Measurements from ENCODE around the gene ZW10.
"Not testable (repeated sequence)": the region's sequence is repeated elsewhere in the genome, so short reads cannot be mapped to it uniquely, and the experiment has no call there.

ZW10 gene

DNA sequence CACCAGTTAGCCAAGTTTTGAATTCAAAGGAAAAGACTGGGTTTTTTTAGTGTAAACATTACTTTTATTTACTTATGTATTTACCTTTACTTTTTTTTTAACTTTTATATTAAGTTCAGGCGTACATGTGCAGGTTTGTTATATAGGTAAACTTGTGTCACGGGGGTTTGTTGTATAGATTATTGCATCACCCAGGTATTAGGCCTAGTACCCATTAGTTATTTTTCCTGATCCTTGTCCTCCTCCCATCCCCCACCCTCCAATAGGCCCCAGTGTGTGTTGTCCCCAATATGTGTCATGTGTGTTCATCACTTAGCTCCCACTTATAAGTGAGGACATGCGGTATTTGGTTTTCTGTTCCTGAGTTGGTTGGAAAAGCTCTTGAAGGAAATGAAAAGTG, 20.6 kb downstream of the ZW10 start:
- no peak for DNase-seq (ENCODE audit: low spot score)

DNA sequence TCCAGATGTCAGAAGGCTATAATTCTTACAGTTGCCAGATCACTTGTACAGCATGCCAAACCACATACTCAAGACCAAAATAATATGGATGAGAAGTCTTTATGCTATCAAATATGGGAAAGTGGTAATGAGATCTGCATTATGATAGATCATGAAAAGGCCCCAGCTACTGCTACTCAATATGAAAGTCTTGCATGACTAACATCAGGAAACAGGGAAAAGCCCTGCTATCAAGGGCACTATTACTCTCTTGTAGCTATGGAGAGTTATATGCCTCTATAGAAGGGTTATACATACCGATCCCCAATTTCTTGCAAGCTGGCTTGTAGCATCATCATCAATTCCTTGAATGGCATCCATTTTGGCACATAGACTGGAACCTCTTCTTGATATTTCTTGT, 37.2 kb downstream of the ZW10 start:
- DNase-seq (ENCODE audit: low spot score) = no peak

GRCh38 chr11:113732092-113732491, 41.4 kb downstream of the ZW10 start:
- DNase-seq (ENCODE audit: low spot score) = no peak

DNA sequence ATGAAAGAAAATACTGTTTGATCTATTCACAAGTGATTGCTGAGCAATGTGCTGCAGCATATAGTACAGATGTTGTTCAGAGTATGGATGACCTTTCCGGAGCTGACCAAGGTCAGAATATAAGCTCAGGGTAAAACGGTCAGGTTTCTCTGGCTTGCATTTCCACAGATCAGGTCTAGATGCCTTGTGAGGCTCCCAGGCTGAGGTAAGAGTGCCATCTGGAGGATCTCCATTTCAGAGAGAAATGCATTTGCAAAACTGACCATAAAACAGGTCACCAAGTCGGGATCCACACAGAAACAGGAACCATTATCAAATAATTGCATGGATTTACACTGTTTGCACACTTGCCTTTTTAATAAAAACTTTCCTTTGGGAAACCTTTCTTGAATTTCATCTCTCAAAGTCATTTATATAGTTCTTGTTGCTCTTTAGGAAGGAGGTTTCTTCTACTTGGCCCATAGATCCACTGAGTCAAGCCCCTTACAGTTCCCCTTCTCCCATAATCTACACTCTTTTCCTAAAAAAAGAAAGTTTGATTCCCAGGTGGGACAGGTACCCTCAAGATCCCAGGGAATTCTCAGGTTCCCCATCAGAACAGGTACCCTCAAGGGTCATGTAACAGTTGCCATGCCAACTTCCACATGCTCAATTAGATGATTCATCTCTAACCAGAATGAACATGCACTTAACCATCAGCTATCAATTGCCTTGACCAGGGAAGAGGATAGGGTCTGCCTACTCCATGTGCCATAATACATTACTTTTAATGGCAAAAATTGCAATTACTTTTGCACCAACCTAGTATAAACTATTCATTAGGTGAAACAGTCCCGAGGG, 42.4 kb downstream of the ZW10 start:
- no peak for DNase-seq (ENCODE audit: low spot score)

DNA sequence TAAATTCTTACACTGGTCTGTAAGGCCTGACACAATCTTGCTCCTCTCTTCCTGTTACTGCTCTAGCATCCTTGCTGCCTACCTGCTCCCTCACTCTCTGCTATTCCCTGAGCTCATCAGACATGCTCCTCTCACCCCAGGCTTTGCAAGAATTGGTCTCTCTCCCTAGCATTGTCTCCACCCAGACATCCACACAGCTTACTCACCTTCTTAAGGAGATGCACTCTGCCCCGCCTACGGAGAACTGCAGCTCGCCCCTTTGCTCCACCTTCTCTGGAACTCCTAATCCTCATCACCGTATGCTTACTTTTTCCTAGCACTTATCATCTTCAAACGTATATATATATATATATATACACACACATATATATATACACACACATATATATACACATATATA, 44.0 kb downstream of the ZW10 start:
- no peak for DNase-seq (ENCODE audit: low spot score)

GRCh38 chr11:113728814-113729213, 44.7 kb downstream of the ZW10 start:
- DNase-seq (ENCODE audit: low spot score) = no peak

GRCh38 chr11:113725913-113726312, 47.6 kb downstream of the ZW10 start:
- no peak for DNase-seq (ENCODE audit: low spot score)

- DNase-seq (ENCODE audit: low spot score) = no peak
Measured at GRCh38 chr11:113725407-113725806, 48.1 kb downstream of the ZW10 start.

GRCh38 chr11:113724778-113725177, 48.7 kb downstream of the ZW10 start:
- no peak for DNase-seq (ENCODE audit: low spot score)

DNA sequence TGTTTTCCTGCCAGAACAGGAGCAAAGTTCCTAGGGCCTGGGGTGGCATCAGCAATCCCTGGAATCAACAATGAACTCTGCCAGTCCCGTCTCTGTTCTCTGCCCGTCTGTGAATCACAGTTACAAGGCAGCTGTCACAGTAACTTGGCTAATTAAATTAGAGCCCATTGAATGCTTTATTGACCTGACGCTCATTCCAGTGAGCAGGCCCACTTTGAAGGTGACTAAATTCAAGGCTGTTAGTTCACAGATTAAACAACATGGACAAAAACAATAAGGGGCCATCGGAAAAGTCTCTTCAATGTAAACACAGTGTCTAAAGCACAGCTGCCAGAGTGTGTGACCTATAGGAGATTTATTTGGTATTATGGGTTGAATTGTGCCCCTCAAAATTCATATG, 49.7 kb downstream of the ZW10 start:
- no peak for DNase-seq (ENCODE audit: low spot score)

DNA sequence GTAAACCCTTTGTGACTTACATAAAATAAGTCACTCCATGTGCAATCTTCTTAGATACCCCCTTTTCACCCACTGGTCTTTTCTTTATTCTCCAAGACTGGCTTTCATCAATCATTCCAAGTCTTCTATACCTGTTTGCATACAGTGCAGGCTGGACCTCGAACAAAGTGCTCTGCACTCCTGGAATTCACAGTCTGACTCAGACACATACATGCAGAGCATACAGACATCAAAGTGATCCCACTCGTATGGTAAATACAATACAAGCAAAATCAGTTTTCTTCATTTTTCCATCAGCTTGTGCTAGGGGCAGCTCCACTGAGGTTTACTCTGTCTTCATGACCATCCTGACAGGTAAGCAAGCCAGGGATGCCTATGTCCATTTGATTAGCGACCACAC, 50.6 kb downstream of the ZW10 start:
- no peak for DNase-seq (ENCODE audit: low spot score)

DNA sequence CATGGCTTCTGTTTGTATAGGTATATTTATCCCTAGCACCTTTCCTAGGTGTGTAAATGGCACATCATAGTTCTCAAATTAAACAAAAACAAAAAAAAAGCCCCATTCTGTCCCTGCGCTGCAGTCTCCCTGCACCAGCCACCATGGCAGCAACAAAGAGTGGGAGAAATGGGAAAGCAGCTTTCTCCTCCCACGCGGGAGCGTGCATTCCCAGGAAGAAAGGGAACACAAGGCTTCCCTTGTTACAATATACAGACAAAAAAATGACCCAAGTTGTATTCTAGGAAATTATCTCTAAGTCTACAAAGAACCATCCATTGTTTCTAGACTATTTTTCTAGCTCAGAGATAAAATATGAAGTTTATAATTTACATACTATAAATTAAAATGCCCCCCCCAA, 51.3 kb downstream of the ZW10 start:
- DNase-seq (ENCODE audit: low spot score) = no peak

GRCh38 chr11:113721462-113722066, 51.9 kb downstream of the ZW10 start:
- no peak for DNase-seq (ENCODE audit: low spot score)

DNA sequence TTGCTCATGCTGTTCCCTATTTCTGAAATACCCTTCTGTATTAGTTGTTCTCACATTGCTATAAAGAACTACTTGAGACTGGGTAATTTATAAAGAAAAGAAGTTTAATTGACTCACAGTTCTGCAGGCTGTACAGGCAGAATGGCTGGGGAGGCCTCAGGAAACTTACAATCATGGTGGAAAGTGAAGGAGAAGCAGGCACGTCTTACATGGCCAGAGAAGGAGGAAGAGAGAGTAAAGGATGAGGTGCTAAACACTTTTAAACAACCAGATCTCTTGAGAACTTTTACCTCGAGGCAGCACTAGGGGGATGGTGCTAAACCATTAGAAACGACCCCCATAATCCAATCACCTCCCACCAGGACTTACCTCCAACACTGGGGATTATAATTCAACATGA, 53.0 kb downstream of the ZW10 start:
- DNase-seq (ENCODE audit: low spot score) = not testable (repeated sequence)

GRCh38 chr11:113715882-113716625, 57.4 kb downstream of the ZW10 start:
- DNase-seq (ENCODE audit: low spot score) = no peak

- DNase-seq (ENCODE audit: low spot score) = no peak
Measured at GRCh38 chr11:113715273-113715672, 58.2 kb downstream of the ZW10 start.

DNA sequence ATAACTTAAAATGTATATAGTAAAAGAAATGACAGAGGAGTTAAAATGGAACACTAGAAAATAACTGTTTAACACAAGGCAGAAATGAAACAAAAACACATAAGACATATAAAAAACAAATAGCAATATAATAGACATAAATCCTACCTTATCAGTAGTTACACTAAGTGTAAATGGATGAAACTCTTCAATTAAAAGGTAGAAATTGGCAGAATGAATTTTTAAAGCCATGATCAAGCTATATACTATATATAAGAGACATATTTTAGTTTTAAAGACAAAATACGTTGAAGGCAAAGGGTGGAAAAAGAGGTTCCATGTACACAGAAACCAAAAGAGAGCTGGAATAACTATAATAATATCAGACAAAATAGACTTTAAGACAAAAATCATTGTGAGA, 62.5 kb downstream of the ZW10 start:
- DNase-seq (ENCODE audit: low spot score) = no peak

GRCh38 chr11:113705871-113706655, 67.4 kb downstream of the ZW10 start, which contains the start of gene TMPRSS5:
Gene TMPRSS5, minus strand, starts transcription at chr11:113706308. Its CDS starts 84 bp downstream, at chr11:113706224.
- DNase-seq (ENCODE audit: low spot score) = no peak

DNA sequence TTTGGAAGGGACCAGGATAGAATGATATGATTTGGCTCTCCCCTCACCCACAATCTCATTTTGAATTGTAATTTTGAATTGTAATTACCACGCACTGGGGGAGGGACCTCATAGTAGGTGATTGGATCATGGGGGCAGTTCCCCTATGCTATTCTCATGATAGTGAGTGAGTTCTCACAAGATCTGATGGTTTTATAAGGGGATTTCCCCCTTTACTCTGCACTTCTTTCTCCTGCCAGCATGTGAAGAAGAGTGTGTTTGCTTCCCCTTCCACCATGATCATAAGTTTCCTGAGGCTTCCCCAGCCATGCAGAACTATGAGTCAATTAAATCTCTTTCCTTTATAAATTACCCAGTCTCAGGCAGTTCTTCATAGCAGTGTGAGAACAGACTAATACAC, 69.9 kb downstream of the ZW10 start:
- not testable (repeated sequence) for DNase-seq (ENCODE audit: low spot score)

DNA sequence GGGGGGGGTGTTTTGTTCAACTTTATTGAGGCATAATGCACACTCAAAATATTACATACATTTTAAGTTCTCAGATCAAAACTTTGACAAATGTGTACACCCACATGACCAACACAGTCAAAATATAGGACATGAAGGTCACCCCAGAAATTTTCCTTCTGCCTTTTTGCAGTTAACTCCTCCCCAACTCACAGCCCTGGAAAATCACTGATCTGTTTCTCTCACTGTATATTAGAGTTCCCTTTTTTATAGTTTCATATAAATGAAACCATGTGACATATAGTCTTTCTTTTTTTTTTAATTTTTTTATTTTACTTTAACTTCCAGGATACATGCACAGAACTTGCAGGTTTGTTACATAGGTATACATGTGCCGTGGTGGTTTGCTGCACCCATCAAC, 72.0 kb downstream of the ZW10 start:
- DNase-seq (ENCODE audit: low spot score) = no peak

GRCh38 chr11:113698515-113698914, 75.0 kb downstream of the ZW10 start:
- DNase-seq (ENCODE audit: low spot score) = no peak

- DNase-seq (ENCODE audit: low spot score) = no peak
Measured at GRCh38 chr11:113697756-113698407, 75.6 kb downstream of the ZW10 start.

Data from CD4-positive, alpha-beta T cell treated with Interleukin-2 at 100 ng/mL for 4 hours (primary cell).